GM21526 (cell line): ENCODE data around the gene NTN1.

Source experiments
- ATAC-seq: cut with Tn5 transposase; IDR thresholded peaks from one replicate; pipeline ENCODE4 v1.9.1; 2021; ENCODE audit warnings: moderate library complexity; ENCODE audit not compliant: unreplicated experiment, low FRiP score

Gene NTN1

DNA sequence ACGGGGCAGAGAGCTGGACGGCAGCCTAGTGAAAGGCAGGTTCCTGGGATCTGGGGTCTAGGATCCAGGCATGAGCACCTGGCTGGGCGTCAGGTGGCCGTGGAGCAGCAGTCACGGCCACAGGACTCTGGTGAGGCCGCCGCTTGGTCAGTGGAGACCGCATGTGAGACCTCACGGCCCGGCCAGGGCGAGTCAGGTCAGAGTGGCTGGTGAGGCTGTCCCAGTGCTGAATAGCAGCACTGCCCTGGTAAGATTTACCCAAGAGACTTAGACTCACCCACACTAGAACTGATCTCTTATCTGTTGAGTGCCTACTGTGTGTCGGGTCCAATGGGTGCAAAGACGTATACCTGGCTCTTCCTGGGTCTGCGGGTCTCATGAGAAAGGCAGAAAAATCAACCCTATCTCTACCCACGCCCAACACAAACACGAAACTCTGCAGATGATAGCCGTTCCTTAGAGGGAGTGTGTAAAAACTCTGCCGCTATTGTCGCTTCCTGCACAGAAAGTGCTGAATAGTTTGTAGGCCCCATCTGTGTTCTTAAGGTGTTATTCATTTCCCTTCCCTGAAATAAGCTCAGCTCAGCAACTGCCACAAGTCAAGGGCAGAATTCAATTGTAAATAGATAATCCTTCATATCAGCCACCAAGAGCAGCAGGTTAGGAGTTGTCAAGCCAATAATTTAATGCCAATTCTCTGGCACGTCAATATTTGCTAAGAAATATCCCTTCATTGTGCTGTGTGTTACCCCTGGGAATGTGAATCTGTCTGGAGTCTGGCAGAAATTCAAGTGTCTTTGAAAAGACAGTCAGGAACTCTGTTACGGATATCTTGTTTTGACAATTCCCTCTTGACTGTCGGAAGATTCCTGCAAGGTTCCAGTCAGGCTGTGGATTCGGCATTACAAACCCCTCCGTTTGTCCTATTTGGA is 240.0 kb downstream of the NTN1 start:
- no peak for ATAC-seq

DNA sequence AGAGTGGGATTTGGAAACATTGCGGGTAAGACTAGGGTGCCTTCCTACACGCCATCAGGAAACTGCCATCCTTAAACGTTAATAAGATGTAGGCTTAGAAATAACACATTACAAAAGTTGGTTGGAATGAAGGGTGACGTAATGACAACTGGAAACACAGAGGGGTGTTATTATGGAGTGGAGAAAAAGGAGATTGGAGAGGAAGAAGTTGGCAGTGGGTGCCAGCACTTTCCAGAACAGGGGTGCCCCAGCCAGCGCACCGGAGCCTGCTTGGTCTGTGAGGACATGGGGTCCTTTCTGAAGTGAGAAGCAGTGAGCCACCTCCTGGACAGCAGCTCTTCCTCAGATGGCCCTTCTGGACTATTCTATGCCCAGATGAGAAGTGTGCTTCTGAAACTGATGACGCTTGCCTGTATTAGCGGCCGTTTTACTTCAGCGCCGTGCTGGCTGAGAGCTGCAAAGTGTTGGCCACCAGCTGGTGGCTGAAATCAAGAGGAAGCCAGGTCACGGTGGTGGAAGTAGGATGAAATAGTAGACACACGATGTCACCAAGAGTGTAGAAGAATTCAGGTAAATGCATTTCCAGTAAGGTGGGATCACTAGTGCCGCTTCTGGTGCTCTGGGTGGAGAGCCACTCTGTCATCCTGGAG is 244.8 kb downstream of the NTN1 start:
- ATAC-seq, result no peak

DNA sequence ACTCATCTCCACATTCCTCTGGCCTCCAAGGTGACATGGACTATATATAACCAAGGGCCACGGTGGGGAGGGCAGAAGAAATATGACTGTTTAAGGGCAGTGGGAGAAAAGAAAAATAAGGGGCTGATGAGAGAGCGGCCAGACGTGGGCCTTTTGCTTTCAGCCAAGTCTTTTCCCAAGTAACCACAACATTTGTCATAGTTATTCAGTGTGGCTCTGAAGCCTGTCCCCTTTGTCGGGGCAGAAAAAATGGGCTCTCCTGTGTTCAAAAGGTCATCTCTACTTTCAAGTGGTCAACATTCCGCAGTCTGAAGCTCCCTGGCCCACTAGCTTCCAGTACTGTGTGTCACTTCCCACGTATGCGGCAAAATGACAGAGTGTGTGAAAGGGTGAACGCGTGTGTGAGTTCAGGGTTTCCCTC is 245.4 kb downstream of the NTN1 start:
- ATAC-seq, result no peak

- ATAC-seq, result no peak
Observed at GRCh38 chr17:9268546-9268945, 247.2 kb downstream of the NTN1 start.

DNA sequence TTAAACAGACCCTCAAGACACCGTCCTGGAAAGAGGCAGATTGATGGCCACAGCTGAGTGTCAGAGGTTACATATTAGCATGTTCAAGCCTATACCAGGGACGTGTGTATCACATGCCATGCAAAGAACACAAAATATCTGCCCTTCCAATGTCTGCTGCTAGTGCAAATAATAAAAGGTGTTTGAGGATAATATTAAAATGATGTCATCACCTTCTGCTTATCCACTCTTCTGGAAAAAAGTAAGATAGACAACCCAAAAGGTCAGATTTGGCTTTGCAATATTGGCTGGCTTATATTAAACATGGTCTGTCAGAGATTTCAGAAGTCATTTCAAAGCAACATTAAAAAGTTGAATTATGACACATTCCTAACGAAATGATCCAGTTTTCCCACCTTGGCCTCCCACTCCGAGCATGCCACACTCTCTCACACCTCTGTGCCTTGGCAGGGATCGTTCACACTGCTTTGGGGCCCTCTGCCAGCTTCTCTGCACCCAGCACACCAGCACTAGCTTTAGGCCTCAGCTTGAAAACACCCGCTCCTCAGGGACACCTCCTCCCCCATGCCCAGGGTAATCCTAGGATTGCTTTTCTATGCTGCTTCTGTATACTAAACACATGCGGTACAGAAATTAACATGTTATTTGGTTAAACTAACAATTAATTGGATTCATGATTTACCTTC is 248.2 kb downstream of the NTN1 start:
- ATAC-seq, result no peak

- no peak for ATAC-seq
Observed at GRCh38 chr17:9270921-9271320, 249.6 kb downstream of the NTN1 start.

GRCh38 chr17:9271989-9272388 is 250.7 kb downstream of the NTN1 start:
- ATAC-seq, result no peak

- no peak for ATAC-seq
Observed at GRCh38 chr17:9272501-9273200, 251.3 kb downstream of the NTN1 start.

DNA sequence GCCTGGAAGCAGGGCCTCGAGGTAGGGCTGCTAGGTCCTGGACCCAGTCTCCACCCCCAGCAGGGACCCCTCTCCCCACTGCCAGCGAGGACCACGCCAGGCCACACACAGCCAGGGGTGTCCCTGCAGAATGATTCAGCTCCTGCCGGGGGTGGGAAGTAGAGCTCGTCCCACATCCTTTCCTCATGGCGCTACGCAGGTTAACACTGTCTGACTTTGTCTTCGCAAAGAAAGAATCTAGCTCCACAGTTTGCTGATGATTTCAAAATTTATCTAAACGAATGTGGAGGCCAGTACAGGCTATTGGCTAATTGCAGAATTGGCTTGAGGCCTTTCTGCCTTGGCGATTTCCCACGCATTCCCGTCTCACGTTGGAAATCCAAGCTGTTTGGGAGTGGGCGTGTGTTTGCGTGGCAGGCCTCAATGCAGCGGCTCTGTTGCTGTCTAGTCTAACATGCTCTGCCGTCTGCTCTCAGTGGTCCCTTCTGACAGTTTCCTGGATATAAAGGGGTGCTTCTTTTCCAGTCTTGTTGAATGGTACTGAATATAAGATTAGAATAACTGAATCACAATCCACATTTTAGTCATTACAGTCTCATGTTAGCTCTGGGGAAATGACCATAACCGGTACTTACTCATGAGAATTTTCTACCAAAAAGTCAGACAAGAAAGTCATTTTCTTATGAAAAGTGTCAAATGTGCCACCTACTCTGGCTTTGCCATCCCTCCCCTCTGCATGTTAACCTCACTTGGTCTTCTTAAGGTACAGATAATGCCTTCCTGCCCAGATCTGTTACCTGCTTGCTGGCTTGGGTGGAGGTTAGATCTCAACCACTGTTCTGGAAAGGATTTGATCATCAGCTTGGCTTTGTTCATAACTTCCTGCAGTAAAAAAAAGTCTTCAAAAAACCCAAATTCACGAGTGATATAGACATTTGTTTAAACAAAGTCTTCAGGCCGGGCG is 252.4 kb downstream of the NTN1 start:
- no peak for ATAC-seq

DNA sequence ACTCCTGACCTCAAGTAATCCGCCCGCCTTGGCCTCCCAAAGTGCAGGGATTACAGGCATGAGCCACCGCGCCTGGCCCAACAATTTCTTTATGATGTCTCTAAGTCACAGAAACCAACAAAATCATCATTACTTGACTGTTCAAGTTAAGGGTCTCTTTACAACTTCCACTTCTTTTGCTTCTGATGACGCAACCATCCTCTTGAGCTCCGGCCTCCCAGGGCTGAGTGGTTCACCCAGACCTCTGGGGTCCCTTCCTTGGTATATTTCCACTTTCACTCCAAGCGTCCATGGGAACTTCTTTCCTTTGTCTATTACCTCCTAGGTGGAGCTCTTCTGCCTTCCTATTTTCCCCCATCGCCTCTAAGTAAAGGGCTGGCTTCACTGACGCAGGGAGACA is 253.7 kb downstream of the NTN1 start:
- ATAC-seq, result no peak

- no peak for ATAC-seq
Observed at GRCh38 chr17:9279893-9280292, 258.6 kb downstream of the NTN1 start.

DNA sequence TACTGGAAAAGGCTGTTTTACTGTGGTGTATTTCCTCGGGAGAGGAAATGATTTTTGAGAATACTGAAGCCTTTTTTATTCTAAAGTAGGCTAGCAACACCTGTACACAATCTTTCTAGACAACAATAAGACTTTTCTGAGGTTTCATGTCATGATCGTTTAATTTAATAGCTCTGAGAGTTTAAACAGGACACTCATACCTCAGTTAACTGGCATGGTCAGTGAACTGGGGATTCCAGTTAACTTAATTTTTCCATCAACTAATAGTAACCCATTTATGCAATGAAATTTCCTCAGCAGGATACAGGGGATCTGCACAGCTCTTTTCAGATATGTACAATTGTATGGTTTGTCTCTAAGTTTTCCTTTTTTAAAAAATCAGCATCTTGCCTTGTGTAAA is 262.6 kb downstream of the NTN1 start:
- no peak for ATAC-seq

DNA sequence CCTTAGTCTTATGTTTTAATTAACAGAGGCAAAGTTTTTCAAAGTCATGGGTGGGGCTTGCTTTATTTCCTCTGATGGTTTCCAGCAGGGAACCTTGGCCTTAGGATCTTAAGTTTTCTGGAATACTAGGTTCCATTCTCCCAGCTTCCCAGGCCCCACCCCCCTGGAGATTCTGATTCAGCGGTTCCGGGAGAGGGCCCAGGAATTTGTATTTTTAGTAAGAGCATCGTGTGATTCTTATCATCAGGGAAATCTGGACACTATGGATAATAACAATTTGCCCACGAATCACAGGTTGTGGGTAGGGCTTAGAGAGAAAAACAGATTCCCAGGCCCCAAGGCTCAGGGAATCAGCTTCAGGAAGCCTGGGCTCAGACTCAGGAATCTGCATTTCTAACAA is 263.6 kb downstream of the NTN1 start:
- no peak for ATAC-seq

- no peak for ATAC-seq
Observed at GRCh38 chr17:9285602-9286427, 264.5 kb downstream of the NTN1 start.

- no peak for ATAC-seq
Observed at GRCh38 chr17:9286434-9286833, 265.1 kb downstream of the NTN1 start.

GRCh38 chr17:9287306-9287705 is 266.0 kb downstream of the NTN1 start:
- no peak for ATAC-seq

DNA sequence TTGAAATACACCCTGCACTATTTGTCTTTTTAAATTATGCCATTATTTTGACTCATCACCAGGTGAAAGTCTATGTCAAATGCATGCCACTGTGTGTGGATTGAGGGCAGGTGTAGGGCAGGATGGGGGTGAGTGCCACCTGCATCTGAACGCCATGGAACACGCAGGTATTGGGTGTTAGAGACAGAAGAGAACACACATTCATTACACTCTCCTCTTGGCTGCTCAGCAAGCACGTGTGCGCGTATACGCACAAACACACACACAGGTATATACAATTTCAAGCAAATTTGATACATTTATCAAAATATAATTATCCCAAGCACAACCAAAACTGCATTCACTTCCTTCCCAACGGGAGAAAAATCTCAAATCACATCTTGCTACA is 268.9 kb downstream of the NTN1 start:
- ATAC-seq, result no peak

DNA sequence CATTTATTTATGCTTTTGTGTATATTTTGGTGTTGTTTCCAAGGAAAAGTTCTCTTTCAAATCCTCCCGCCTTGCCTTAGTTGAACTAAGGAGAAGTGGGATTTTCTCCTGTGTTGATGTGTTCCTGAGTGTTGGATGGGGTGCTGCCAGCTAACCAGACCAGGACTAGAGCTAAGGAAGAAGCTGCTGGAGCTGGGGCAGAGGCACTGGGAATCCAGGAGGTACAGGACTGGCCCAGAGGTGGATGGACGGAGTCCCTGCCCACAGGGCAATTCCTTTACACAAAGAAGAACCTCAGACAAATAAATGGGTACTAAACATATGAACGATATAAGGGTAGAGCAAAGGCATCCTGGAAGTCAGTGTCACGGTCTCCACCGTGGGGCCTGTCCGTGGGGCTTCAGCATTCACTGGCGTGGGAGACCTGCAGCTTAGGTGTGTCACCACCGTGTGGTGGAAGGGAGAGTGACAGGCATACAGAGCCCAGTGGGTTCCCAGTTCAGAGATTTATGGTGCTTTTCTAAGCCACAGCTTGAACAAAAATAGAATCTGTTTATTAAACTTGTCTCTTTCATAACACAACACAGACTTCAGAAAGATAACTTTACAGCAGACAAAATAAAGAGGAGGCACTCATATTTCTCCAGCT is 270.7 kb downstream of the NTN1 start:
- no peak for ATAC-seq
